ENCODE data around the gene TIAM2. TPM values are rescaled to one million over a fixed set of nuclear protein-coding genes. Genes with fewer than 3 reads are reported as not detected.

The TIAM2 gene
- total and polyA plus RNA-seq, 9 of the 15 experiments (the other 6 are each of a cell fraction or from before 2014, with no cell fraction given): 0.73 to 6.5 (median 4.3) TPM

GRCh38 chr6:155174576-155175211 is 179.6 kb downstream of the TIAM2 start (continued):
- TF ChIP-seq RCOR1 (IDR thresholded peaks at IDR 0.05; ENCODE audit: borderline replicate concordance in 1 of 2, low read depth in 2 of 2, low read length in 2 of 2) (peak in 1 of 2 experiments; percentile 33; a peak in 1 of 4 replicates), ZC3H4 (CRISPR knock-in tag; IDR thresholded peaks at IDR 0.05; ENCODE audit: borderline replicate concordance) (no peak), EHMT2 (IDR thresholded peaks at IDR 0.05) (no peak), ATF6 (CRISPR knock-in tag; IDR thresholded peaks at IDR 0.05) (no peak), FOXA1 (IDR thresholded peaks at IDR 0.05; ENCODE audit: borderline replicate concordance) (no peak), ZSCAN32 (CRISPR knock-in tag; IDR thresholded peaks at IDR 0.05) (no peak), TCF3 (CRISPR knock-in tag; IDR thresholded peaks at IDR 0.05) (no peak), ZNF23 (CRISPR knock-in tag; IDR thresholded peaks at IDR 0.05) (no peak), KHSRP (IDR thresholded peaks at IDR 0.05) (no peak), CC2D1A (IDR thresholded peaks at IDR 0.05) (0 out of 2 replicates have a peak, but pooled peaks have one; percentile 31), NFE2 (IDR thresholded peaks at IDR 0.05; ENCODE audit: low read depth) (peak; percentile 85), TAF9B (IDR thresholded peaks at IDR 0.05; ENCODE audit: partially characterized antibody) (no peak)
- TF ChIP-seq, protein P1, sequence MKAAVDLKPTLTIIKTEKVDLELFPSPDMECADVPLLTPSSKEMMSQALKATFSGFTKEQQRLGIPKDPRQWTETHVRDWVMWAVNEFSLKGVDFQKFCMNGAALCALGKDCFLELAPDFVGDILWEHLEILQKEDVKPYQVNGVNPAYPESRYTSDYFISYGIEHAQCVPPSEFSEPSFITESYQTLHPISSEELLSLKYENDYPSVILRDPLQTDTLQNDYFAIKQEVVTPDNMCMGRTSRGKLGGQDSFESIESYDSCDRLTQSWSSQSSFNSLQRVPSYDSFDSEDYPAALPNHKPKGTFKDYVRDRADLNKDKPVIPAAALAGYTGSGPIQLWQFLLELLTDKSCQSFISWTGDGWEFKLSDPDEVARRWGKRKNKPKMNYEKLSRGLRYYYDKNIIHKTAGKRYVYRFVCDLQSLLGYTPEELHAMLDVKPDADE (conservative IDR thresholded peaks at IDR 0.05; ENCODE audit: control insufficient read depth, low read depth, low read length): no peak
- TF ChIP-seq, protein P2, sequence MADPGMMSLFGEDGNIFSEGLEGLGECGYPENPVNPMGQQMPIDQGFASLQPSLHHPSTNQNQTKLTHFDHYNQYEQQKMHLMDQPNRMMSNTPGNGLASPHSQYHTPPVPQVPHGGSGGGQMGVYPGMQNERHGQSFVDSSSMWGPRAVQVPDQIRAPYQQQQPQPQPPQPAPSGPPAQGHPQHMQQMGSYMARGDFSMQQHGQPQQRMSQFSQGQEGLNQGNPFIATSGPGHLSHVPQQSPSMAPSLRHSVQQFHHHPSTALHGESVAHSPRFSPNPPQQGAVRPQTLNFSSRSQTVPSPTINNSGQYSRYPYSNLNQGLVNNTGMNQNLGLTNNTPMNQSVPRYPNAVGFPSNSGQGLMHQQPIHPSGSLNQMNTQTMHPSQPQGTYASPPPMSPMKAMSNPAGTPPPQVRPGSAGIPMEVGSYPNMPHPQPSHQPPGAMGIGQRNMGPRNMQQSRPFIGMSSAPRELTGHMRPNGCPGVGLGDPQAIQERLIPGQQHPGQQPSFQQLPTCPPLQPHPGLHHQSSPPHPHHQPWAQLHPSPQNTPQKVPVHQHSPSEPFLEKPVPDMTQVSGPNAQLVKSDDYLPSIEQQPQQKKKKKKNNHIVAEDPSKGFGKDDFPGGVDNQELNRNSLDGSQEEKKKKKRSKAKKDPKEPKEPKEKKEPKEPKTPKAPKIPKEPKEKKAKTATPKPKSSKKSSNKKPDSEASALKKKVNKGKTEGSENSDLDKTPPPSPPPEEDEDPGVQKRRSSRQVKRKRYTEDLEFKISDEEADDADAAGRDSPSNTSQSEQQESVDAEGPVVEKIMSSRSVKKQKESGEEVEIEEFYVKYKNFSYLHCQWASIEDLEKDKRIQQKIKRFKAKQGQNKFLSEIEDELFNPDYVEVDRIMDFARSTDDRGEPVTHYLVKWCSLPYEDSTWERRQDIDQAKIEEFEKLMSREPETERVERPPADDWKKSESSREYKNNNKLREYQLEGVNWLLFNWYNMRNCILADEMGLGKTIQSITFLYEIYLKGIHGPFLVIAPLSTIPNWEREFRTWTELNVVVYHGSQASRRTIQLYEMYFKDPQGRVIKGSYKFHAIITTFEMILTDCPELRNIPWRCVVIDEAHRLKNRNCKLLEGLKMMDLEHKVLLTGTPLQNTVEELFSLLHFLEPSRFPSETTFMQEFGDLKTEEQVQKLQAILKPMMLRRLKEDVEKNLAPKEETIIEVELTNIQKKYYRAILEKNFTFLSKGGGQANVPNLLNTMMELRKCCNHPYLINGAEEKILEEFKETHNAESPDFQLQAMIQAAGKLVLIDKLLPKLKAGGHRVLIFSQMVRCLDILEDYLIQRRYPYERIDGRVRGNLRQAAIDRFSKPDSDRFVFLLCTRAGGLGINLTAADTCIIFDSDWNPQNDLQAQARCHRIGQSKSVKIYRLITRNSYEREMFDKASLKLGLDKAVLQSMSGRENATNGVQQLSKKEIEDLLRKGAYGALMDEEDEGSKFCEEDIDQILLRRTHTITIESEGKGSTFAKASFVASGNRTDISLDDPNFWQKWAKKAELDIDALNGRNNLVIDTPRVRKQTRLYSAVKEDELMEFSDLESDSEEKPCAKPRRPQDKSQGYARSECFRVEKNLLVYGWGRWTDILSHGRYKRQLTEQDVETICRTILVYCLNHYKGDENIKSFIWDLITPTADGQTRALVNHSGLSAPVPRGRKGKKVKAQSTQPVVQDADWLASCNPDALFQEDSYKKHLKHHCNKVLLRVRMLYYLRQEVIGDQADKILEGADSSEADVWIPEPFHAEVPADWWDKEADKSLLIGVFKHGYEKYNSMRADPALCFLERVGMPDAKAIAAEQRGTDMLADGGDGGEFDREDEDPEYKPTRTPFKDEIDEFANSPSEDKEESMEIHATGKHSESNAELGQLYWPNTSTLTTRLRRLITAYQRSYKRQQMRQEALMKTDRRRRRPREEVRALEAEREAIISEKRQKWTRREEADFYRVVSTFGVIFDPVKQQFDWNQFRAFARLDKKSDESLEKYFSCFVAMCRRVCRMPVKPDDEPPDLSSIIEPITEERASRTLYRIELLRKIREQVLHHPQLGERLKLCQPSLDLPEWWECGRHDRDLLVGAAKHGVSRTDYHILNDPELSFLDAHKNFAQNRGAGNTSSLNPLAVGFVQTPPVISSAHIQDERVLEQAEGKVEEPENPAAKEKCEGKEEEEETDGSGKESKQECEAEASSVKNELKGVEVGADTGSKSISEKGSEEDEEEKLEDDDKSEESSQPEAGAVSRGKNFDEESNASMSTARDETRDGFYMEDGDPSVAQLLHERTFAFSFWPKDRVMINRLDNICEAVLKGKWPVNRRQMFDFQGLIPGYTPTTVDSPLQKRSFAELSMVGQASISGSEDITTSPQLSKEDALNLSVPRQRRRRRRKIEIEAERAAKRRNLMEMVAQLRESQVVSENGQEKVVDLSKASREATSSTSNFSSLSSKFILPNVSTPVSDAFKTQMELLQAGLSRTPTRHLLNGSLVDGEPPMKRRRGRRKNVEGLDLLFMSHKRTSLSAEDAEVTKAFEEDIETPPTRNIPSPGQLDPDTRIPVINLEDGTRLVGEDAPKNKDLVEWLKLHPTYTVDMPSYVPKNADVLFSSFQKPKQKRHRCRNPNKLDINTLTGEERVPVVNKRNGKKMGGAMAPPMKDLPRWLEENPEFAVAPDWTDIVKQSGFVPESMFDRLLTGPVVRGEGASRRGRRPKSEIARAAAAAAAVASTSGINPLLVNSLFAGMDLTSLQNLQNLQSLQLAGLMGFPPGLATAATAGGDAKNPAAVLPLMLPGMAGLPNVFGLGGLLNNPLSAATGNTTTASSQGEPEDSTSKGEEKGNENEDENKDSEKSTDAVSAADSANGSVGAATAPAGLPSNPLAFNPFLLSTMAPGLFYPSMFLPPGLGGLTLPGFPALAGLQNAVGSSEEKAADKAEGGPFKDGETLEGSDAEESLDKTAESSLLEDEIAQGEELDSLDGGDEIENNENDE (IDR thresholded peaks at IDR 0.05; ENCODE audit: low read depth, low read length): no peak

Measured in K562 (cell line).